Esophagus muscularis mucosa (tissue), 4 donors: ENCODE results near the gene RAG2. TPM values are rescaled to one million over a fixed set of nuclear protein-coding genes. Genes with fewer than 3 reads are reported as not detected.

ENCODE experiments used
- DNase-seq: peaks from one replicate; pipeline ENCODE4 v3.0.0-alpha.2; 2017; ENCODE audit errors: extremely low spot score
- H3K27ac ChIP-seq, 4 donors: fragments of 200-600 bp; sonication (generic); replicated peaks in 1 of 4; 1 replicate in 3 of 4; 2 replicates in 1 of 4; pipeline ENCODE4 v1.5.1; 2016 to 2019; ENCODE audit warnings: mild to moderate bottlenecking in 1 of 4
- H3K27me3 ChIP-seq, 4 donors: fragments of 200-600 bp; sonication (generic); one replicate each; pipeline versions ENCODE4 v1.5.1 to v1.6.0; 2016 to 2019
- H3K36me3 ChIP-seq, 4 donors: fragments of 200-600 bp; sonication (generic); one replicate each; pipeline ENCODE4 v1.5.1; 2016 to 2019
- H3K4me1 ChIP-seq, 4 donors: fragments of 200-600 bp; sonication (generic); one replicate each; pipeline ENCODE4 v1.5.1; 2016 to 2019
- H3K4me3 ChIP-seq, 4 donors: fragments of 200-600 bp; sonication (generic); 1 replicate in 2 of 4; 2 replicates in 2 of 4; pipeline ENCODE4 v1.5.1; 2016 to 2019; ENCODE audit warnings: mild to moderate bottlenecking in 4 of 4, moderate library complexity in 1 of 4
- H3K9me3 ChIP-seq, 4 donors: fragments of 200-600 bp; sonication (generic); 1 replicate in 3 of 4; 2 replicates in 1 of 4; pipeline ENCODE4 v1.5.1; 2016 to 2019
- CTCF ChIP-seq, 3 experiments: fragments of 200-600 bp in 2 of 3; fragments of 450-650 bp in 1 of 3; sonication (generic) in 2 of 3; IDR thresholded peaks; one replicate each; pipeline ENCODE4 v1.5.1; 2017 to 2019; ENCODE audit warnings: antibody characterized with exemption in 3 of 3, mild to moderate bottlenecking in 2 of 3, moderate library complexity in 1 of 3
- EP300 ChIP-seq: sonication (generic); formaldehyde crosslinking; IDR thresholded peaks from one replicate; pipeline ENCODE4 v1.6.1; 2017; ENCODE audit warnings: antibody characterized with exemption
- POLR2A ChIP-seq: fragments of 450-650 bp; IDR thresholded peaks from one replicate; pipeline ENCODE4 v1.6.1; 2017; ENCODE audit warnings: antibody characterized with exemption, moderate library complexity, mild to moderate bottlenecking, low read depth
- POLR2AphosphoS5 ChIP-seq, 2 donors: sonication (generic); formaldehyde crosslinking; IDR thresholded peaks; one replicate each; pipeline ENCODE4 v1.6.1; 2017; ENCODE audit warnings: antibody characterized with exemption in 2 of 2
- WGBS: methylation state at CpG from one replicate; pipeline ENCODE4 v1.1.5; 2018; 5-methylcytosine and 5-hydroxymethylcytosine counted together
- intact Hi-C: fragments of 100-400 bp; cut with DNase I; formaldehyde crosslinking; loops from one replicate; pipeline ENCODE4 v1.15.1; 2023
- total RNA-seq, 4 donors: library from RNA; depleted of rRNA; stranded (reverse); fragments of >200 nt; gene quantifications; one replicate each; pipeline versions ENCODE4 v1.1.0 to v1.2.1, GENCODE V29; 2016

Gene RAG2
- total RNA-seq, 4 donors from 2014 or later = not detected

GRCh38 chr11:36581536-36581935 is 16.5 kb downstream of the RAG2 start:
- Histone ChIP-seq H3K27ac (no peak overlapping the region), H3K36me3 (no peaks in the 10 kb centered on the region), H3K4me1 (peaks cover 0 to 15% (median 11%) of the 10 kb centered on the region in 4 donors), H3K27me3 (no peaks in the 10 kb centered on the region), H3K9me3 (no peaks in the 10 kb centered on the region), H3K4me3 (no peak overlapping the region)
- TF ChIP-seq POLR2AphosphoS5 (IDR thresholded peaks at IDR 0.05) (no peak), CTCF (IDR thresholded peaks at IDR 0.05) (no peak), EP300 (no peak), POLR2A (no peak)
- 78% methylated on average over 2 of the region's 2 CpGs for WGBS
- no peak for DNase-seq
- intact Hi-C loops = no loop called here

- WGBS = 52% methylated on average over 1 of the region's 1 CpG
- peaks cover 0 to 14% (median 2%) of the 10 kb centered on the region in 4 donors for H3K36me3 ChIP-seq
- intact Hi-C loops = no loop called here
- no peak overlapping the region for H3K4me3 ChIP-seq
- no peak overlapping the region for H3K27ac ChIP-seq
- no peaks in the 10 kb centered on the region for H3K9me3 ChIP-seq
- no peak for DNase-seq
- H3K27me3 ChIP-seq = no peaks in the 10 kb centered on the region
- H3K4me1 ChIP-seq = peaks cover 0 to 15% (median 11%) of the 10 kb centered on the region in 4 donors
- TF ChIP-seq POLR2AphosphoS5 (IDR thresholded peaks at IDR 0.05) = no peak
- no peak for TF ChIP-seq EP300
- TF ChIP-seq POLR2A = no peak
- TF ChIP-seq CTCF (IDR thresholded peaks at IDR 0.05) = no peak
These were observed 19.6 kb downstream of the RAG2 start for GRCh38 chr11:36578458-36578857.

- WGBS = 77% methylated on average over 2 of the region's 2 CpGs
- no peak overlapping the region for H3K4me3 ChIP-seq
- H3K4me1 ChIP-seq = peaks cover 0 to 15% (median 11%) of the 10 kb centered on the region in 4 donors
- TF ChIP-seq EP300 = no peak
- peaks cover 0 to 14% (median 3%) of the 10 kb centered on the region in 4 donors for H3K36me3 ChIP-seq
- no peaks in the 10 kb centered on the region for H3K9me3 ChIP-seq
- H3K27ac ChIP-seq = peak overlapping the region in 2 of 4 donors; percentile 2 to 42
- DNase-seq = no peak
- intact Hi-C loops = no loop called here
- no peaks in the 10 kb centered on the region for H3K27me3 ChIP-seq
These were observed 20.2 kb downstream of the RAG2 start for GRCh38 chr11:36577859-36578258.

- Histone ChIP-seq H3K36me3 (peaks cover 0 to 14% (median 3%) of the 10 kb centered on the region in 4 donors), H3K27ac (peak overlapping the region in 3 of 4 donors; percentile 2 to 42 (median 7)), H3K4me3 (no peak overlapping the region), H3K9me3 (no peaks in the 10 kb centered on the region), H3K4me1 (peaks cover 0 to 15% (median 11%) of the 10 kb centered on the region in 4 donors), H3K27me3 (no peaks in the 10 kb centered on the region)
- intact Hi-C loops = no loop called here
- 63% methylated on average over 2 of the region's 2 CpGs for WGBS
- no peak for TF ChIP-seq POLR2AphosphoS5 (IDR thresholded peaks at IDR 0.05)
- TF ChIP-seq CTCF (IDR thresholded peaks at IDR 0.05) = no peak
- DNase-seq = no peak
These were observed 20.7 kb downstream of the RAG2 start for GRCh38 chr11:36577373-36577772.

- H3K27me3 ChIP-seq = no peaks in the 10 kb centered on the region
- H3K4me3 ChIP-seq = no peak overlapping the region
- intact Hi-C loops = no loop called here
- peaks cover 0 to 14% (median 3%) of the 10 kb centered on the region in 4 donors for H3K36me3 ChIP-seq
- H3K27ac ChIP-seq = no peak overlapping the region
- H3K4me1 ChIP-seq = peaks cover 0 to 15% (median 11%) of the 10 kb centered on the region in 4 donors
- 94% methylated on average over 7 of the region's 8 CpGs for WGBS
- no peaks in the 10 kb centered on the region for H3K9me3 ChIP-seq
- no peak for DNase-seq
- TF ChIP-seq CTCF (IDR thresholded peaks at IDR 0.05) = no peak
- TF ChIP-seq POLR2AphosphoS5 (IDR thresholded peaks at IDR 0.05) = no peak
- no peak for TF ChIP-seq POLR2A
- no peak for TF ChIP-seq EP300
These were observed 23.6 kb downstream of the RAG2 start for GRCh38 chr11:36574486-36574885.
